BJ (cell line): ENCODE data around the gene FANCL. TPM values are rescaled to one million over a fixed set of nuclear protein-coding genes. Genes with fewer than 3 reads are reported as not detected.

Source experiments
- CTCF ChIA-PET: fragments of 350-600 bp; formaldehyde crosslinking; extraction: SDS; loops from one replicate; lab custom pipeline; 2021; ENCODE audit warnings: antibody characterized with exemption, inconsistent platforms; lab: Yijun Ruan, JAX
- POLR2A ChIA-PET: fragments of 300-600 bp; sonication (Branson Sonifier 250); formaldehyde crosslinking; extraction: SDS; loops from one replicate; lab custom pipeline; 2021; ENCODE audit warnings: antibody characterized with exemption; lab: Charles Lee
- DNase-seq: peaks from one replicate; pipeline ENCODE4 v3.0.0-alpha.2; 2011; ENCODE audit warnings: low read depth
- H3K27me3 ChIP-seq: 2 replicates; pipeline ENCODE4 v1.6.0; 2011; ENCODE audit warnings: low read length; ENCODE audit not compliant: control insufficient read depth, insufficient read depth
- H3K36me3 ChIP-seq: 2 replicates; pipeline ENCODE4 v1.5.1; 2011; ENCODE audit warnings: low read length; ENCODE audit not compliant: control insufficient read depth, insufficient read depth
- H3K4me3 ChIP-seq: 2 replicates; pipeline ENCODE4 v1.5.1; 2011; ENCODE audit warnings: low read depth, mild to moderate bottlenecking, control low read depth, low read length
- CTCF ChIP-seq: IDR thresholded peaks from 2 replicates; pipeline ENCODE4 v1.5.1; 2011; ENCODE audit warnings: low read depth, mild to moderate bottlenecking, control low read depth, inconsistent platforms, low read length, moderate library complexity; ENCODE audit not compliant: insufficient read depth
- polyA plus RNA-seq: library from polyadenylated mRNA; depleted of rRNA; stranded (reverse); fragments of >200 nt; gene quantifications from 2 replicates; pipeline ENCODE4 v1.2.3, GENCODE V29; 2011; rRNA removed

The FANCL gene
- polyA plus RNA-seq, 1 experiment = 6.4 TPM

GRCh38 chr2:58110765-58111164, 130.4 kb downstream of the FANCL start:
- H3K4me3 ChIP-seq = no peak overlapping the region
- ChIA-PET CTCF (no interaction called here), POLR2A (no interaction called here)
- no peaks in the 10 kb centered on the region for H3K27me3 ChIP-seq
- no peak for TF ChIP-seq CTCF
- H3K36me3 ChIP-seq = no peaks in the 10 kb centered on the region
- no peak for DNase-seq

GRCh38 chr2:58109481-58109880, 131.6 kb downstream of the FANCL start:
- Histone ChIP-seq H3K36me3 (no peaks in the 10 kb centered on the region), H3K27me3 (no peaks in the 10 kb centered on the region), H3K4me3 (no peak overlapping the region)
- TF ChIP-seq CTCF = no peak
- ChIA-PET POLR2A (no interaction called here), CTCF (no interaction called here)
- no peak for DNase-seq

Other genes with a start within 250 kb of the FANCL start
- 11.9 and 17.9 TPM in 2 replicates for gene VRK2, start 194.5 kb downstream of the FANCL start, polyA plus RNA-seq